ENCODE results near the gene MS4A13.

DNA sequence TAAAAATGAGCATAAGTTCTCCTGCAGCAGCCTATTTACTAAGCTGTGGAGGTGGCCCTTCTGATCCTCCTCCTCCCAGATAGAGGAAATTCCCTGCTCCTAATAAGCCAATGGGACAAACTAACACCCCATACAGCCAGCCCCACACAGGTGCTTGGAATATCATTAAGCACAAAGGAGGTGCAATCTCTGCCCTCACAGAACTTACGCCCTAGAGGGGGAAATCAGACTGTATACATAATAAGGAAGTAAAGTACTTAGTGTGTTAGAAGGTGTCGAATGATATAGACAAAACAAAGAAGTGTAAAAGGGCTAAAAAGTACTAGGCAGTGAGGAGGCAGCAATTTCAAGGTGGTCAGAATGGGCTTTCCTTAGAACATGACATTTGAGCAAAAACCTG, 16.8 kb upstream of the MS4A13 start:
- no peak for TF ChIP-seq CTCF (IDR thresholded peaks at IDR 0.05)
- no peak for TF ChIP-seq POLR2A (IDR thresholded peaks at IDR 0.05)
- no peak for TF ChIP-seq POLR2AphosphoS5 (IDR thresholded peaks at IDR 0.05)
